ENCODE results near the gene SESTD1.
"Not testable (repeated sequence)": the region's sequence is repeated elsewhere in the genome, so short reads cannot be mapped to it uniquely, and the experiment has no call there.

Gene SESTD1

DNA sequence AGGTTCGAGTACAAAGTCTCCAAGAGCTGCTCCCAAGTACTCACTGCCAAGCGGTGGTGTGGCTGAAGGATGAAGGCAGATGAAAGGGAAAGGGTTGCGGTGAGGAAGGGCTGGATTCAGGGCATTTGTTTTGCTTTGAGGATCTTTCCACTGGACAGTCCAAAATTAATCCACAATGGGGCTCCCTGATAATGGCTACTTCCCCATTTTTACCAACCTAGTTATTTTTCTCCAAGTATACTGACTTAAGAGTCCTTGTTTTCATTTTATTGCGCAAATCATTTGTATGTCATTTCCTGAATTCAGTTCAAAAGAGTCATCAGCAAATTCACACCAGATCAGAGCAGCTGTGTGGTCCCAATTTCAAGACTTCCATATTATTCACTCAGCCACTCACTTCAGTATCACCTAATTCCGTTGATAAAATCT is 464 bp upstream of the SESTD1 start:
- DNase-seq (ENCODE audit: low read depth), result peak; percentile 85

DNA sequence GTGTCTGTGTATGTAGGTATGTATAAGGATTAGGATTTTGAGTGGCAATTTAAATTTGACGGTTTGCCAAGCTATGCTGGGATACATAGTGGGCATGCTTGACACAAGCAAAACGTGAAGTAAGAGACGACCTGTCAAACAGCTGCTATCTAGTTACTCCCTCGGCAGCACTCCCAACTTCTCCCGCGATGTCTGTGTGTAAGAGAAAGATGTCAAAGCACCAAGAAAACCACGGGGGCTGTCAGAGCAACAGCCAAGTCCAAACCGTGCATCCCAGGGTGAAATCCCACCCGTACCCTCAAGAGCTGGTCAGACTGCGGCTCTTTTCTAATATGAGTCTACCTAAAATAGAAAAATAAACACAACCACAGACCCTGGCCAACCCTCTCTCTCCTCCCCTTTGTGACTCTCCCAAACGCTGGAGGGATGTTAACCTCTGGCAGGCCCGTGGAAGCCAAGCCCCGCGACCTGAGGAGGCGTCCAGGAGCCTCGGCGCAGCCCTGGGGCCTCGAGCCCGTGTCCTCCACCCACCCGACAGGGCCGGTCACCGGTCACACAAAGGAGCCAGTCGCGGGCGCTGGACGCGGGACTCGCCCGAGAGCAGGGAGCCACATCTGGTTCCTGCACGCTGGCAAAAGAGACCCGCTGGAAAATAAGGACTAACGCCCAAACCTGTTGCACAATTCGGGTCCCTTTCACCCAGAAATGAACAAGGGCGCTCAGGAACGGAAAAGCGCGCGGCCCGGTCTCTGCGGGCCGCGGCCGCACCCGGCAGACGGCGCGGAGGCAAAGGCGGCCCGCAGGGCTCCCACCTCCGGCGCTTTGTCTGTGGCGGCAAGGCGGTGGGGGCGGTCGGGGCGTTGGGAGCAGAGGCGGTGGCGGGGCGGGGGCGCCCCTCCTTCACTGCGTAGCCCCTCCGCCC is 925 bp downstream of the SESTD1 start:
- DNase-seq (ENCODE audit: low read depth), result peak; percentile 74

DNA sequence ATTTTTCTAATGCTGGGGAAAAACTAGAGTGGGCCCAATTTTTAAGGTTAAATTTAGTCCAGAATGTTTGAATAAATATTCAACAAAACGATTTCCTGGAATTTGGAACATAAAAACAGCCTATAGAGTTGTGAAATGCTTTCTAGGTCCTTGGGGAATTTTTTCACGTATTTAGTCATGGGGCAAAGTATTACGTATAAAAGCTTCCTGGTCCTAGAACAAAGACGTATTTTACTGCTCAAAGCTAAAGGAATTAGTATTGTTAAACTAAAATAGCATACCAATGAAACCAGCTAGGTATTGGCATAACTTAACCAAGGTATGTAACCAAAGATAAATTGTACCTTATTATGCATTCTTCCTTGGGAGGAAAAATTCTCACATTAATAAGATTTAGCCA is 1.6 kb downstream of the SESTD1 start:
- DNase-seq (ENCODE audit: low read depth), result peak; percentile 59

DNA sequence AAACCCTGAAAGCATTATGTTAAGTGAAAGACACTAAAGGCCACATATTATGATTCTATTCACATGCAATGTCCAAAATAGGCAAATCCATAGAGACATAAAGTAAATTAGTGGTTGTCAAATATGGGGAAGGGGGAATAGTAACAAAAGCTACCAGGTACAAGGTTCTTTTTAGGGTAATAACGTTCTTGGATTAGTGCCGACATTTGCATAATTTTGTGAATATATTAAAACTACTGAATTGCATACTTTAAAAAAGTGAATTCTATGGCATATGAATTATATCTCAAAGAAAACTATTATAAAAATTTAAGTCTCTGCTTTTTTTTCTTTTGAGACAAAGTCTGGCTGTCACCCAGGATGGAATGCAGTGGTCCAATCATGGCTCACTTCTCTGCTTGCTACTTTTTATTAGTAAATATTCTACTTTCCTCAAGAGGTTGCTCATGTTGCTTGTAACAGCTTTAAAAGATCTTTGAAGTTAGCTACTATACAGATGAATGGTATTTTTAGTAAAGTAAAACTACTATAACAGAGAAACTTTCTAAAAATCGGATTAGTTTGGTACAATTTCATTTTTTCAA is 2.5 kb downstream of the SESTD1 start:
- no peak for DNase-seq (ENCODE audit: low read depth)

DNA sequence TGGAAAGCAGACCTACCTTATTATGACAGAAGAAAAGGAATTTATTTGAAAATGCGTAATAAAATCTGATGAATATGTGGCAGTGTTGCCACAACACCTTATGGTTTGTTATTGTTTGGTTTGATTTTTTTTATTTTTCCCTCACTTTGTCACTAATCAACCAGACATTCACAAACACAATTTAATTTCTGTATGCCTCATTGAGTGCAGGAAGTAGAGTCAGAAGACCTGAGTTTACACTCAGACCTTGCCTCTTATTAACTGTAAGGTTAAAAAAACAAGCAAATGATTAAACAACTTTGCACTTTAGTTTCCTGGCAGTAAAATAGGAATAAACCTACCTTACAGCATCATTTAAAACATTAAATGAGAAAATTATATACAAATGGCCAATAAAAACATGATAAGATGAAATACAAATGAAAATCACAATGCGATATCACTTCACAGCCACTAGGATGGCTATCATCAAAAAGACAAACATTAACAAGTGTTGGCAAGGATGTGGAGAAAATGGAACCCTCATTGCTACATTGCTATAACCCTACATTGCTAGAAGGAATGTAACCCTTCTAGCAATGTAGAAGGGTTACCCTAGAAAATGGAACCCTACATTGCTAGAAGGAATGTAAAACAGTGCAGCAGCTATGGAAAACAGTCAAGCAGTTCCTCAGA is 3.3 kb downstream of the SESTD1 start:
- no peak for DNase-seq (ENCODE audit: low read depth)

DNA sequence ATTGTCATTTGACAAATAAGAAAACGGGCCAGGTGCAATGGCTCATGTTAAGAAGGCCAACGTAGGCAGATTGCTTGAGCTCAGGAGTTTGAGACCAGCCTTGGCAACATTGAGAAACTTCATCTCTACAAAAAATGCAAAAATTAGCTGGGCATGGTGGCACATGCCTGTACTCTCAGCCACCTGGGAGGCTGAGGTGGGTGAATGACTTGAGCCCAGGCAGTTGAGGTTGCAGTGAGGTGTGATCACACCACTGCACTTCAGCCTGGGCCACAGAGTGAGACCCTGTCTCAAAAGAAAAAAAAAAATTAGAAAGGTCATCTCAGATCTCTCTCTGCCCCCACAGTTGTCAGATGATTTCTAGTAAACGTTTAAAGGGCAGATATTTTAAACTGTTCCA is 4.4 kb downstream of the SESTD1 start:
- no peak for DNase-seq (ENCODE audit: low read depth)

DNA sequence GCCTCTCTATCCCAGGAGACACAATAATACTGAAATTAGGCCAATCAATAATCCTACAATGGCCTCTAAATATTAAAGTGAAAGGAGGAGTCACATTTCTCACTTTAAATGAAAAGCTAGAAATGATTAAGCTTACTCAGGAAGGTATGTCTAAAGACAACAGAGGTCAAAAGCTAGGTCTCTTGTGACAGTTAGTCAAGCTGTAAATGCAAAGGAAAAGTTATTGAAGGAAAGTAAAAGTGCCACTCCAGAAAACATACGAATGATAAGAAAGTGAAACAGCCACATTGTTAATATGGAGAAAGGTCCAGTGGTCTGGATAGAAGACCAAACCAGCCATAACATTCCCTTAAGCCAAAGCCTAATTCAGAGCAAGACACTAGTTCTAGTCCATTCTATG is 9.5 kb downstream of the SESTD1 start:
- no peak for DNase-seq (ENCODE audit: low read depth)

DNA sequence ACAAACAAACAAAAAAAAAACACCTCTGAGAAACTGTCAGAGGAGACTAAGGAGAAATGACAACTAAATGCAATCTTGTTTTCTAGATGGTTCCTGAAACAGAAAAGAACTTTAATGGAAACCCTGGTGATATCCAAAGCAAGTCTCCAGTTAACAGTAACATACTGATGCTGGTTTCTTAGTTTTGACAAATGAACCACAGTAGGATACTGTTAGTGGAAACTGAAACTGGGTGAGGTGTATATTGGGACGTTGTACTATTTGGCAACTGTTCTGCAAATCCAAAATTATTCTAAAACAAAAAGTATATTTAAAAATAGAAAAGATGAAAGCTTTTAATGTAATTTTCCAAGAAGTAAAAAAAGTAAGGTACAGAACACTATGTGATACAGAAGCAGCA is 11.4 kb downstream of the SESTD1 start:
- no peak for DNase-seq (ENCODE audit: low read depth)

DNA sequence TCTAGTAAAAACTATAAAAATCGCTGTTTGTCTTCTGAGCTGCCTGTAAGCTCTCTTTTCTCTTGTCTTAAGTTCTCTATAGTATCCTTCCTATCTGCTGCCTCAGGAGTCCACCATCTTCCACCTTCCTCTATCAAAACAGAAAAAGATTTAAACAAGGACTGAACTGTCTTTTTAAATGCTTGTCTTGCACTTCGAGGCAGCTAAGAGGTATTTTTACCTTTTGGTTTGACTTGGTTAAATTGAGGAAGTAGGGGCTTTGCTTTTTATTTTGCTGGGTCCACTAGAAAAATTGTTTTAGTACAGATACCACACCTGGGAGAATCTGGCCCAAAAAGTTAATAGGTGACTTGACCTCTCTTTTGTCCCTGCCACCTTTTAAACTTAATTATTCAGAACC is 12.2 kb downstream of the SESTD1 start:
- no peak for DNase-seq (ENCODE audit: low read depth)

DNA sequence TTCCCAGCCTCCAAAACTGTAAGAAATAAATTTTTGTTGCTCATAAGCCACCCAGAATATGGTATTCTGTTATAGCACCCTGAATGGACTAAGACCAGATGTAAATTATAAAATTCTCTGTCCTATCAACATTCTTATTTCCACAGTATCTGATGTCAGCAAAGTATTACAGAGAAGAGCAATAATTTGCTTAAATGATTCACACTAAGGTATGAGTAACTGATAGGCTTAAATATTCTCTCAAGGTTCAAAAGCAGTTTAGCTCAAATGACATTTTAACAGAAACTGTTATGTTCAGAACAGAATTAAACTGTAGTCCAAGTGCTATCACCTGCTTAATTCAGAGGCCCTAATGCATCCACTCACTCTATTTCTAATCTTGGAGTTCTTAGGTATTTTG is 12.8 kb downstream of the SESTD1 start:
- DNase-seq (ENCODE audit: low read depth), result peak; percentile 24

DNA sequence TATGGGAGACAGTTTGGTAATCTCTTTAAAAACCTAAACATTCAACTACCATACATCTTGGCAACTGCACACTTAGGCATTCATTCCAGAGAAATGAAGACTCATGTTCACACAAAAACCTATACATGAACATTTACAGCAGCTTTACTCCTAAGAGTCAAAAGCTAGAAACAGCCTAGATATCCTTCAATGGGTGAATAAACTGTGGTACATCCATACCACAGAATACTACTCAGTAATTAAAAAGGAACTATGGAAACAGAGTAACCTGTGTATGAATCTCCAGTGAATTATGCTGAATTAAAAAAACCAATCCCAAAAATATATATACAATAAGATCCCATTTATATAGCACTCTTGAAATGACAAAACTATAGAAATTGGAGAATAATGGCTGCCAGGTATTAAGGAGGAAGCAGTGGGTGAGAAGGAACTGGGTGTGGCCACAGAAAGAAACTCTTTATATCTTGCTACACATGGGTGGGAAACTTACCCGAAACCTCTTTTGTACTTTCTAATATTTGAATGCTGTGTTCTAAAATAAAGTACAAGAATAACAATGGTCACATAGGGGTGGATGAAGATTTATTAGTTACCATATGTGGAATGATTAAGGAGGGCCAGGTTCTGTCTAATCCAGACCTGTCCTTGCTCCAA is 13.7 kb downstream of the SESTD1 start:
- DNase-seq (ENCODE audit: low read depth), result no peak

DNA sequence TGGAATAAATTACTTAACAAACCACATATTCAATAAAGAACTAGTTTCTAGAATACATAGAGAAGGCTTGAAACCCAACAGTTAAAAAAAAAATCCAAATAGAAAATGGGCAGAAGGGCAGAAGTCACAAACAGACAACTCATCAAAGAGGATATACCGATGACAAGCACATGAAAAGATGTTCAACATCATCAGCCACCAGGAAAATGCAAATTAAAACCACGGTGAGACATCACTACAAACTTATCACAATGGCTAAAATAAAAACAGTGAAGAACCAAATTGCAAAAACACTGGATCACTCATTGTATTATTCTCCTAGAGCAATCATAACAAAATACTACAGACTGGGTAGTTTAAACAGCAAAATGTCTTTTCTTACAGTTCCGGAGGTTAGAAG is 14.5 kb downstream of the SESTD1 start:
- DNase-seq (ENCODE audit: low read depth), result no peak

DNA sequence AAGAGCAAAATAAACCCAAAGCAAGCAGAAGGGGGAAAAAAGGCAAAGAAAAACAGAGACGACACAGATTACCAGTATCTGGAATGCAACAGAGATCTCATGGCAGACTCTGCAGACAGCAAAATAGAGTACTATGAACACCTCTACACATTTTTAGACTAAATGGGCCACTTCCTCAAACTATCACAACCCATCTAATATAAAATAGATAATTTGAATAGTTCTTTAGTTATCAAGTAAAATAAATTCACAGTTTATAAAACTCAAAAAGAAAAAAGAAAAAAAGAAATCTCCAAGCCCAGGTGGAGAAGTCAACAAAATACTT is 16.6 kb downstream of the SESTD1 start:
- DNase-seq (ENCODE audit: low read depth), result no peak

DNA sequence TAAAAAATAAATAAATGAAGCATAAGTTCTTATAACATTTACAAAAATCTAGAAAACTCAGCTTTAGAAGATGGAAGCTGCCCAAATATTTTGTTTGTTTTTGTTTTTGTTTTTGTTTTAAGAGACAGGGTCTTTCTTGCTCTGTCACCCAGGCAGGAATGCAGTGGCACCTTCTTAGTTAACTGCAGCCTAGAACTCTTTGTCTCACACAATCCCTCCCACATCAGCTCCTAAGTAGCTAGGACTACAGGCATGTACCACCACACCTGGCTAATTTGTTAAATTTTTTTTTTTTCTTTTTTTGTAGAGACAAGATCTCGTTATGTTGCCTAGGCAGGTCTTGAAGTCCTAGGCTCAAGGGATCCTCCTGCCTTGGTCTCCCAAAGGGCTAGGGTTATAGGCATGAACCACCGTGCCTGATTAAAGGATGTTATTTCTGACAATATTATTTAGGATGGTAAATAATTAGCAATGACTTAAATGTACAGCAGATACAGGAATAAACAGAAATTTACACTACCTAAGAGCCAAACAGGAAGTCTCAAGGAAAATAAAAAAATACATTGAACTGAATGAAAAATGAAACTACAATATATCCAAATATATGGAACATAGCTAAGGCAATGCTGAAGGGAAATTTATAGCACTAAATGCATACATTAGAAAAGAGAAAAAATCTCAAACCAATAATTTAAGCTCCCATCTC is 17.2 kb downstream of the SESTD1 start:
- DNase-seq (ENCODE audit: low read depth), result no peak

DNA sequence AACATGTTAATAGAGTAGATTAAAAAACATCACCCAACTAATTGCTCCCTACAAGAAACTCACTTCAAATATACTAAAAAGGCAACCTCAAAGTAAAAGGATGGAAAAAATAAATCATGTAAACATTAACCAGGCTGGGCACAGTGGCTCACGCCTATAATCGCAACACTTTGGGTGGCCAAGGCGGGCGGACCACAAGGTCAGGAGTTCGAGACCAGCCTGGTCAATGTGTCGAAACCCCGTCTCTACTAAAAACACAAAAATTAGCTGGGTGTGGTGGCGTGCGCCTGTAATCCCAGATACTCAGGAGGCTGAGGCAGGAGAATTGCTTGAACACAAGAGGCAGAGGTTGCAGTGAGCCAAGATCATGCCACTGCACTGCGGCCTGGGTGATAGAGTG is 18.8 kb downstream of the SESTD1 start:
- DNase-seq (ENCODE audit: low read depth), result not testable (repeated sequence)

DNA sequence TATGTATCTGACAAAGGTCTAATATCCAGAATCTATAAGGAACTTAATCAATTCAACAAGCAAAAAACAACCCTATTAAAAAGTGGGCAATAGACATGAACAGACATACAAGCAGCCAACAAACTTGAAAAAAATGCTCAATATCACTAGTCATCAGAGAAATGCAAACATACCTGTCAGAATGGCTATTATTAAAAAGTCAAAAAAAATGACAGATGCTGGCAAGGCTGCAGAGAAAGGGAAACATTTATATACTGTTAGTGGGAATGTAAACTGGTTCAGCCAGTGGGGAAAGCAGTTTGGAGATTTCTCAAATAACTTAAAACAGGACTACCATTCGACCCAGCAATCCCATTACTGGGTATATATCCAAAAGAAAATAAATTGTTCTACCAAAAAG is 21.6 kb downstream of the SESTD1 start:
- no peak for DNase-seq (ENCODE audit: low read depth)

DNA sequence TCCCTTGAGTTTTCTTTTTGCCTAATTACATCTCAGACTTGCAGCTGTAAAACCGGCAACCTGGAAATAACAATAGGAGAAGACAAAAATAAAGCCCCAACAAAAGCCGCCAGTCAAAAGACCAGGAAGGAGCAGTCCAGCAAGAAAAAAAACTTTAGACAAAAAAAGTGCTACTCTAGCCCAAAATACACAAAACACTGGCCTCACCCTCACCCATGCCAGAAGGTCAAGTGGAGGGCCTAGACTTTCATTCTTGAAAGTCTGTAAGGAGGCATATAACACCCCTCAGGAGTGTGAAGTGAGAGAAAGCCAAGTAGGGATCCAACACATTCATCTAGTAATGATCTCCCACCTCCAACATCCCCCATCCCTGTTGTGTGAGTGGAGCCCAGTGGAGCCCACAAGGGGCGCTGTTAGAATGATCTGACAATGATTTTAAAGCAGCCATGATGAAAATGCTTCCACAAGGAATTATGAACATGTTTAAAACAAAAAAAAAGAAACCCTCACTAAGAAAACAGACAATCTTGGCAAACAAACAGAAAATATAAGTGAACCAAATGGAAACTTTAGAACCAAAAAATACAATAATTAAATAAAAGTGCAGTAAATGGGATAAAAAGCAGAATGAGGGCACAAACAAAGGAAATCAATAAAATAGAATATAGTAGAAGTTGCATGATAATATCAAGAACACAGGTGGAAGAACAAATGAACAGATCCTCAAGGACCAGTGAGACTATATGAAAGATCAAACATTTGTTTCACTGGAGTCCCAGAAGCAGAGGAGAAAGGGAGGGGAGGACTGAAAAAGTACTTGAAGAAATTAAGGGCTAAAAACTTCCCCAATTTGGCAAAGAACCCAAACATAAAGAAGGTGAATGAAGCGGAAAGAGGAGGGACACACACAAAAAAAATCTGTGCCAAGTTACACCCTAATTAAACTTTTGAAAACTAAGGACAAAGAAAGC is 23.9 kb downstream of the SESTD1 start:
- no peak for DNase-seq (ENCODE audit: low read depth)

DNA sequence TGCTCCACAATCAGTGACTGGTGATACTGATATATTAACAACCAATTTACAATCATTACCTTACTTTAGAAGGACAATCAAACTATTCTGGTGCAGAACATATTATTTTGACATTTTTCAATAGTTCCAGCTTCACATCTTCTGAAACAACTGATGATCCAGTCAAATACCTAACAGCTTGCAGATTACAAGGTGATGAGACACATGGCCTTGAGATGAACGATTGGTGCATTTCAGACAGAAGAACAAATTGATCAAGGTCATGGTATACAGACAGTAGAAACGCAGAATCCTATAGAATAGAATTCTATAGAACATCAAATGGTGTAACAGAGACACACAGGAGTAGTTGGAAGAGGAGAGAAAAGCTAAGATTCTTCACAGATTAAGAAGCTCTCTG is 24.8 kb downstream of the SESTD1 start:
- DNase-seq (ENCODE audit: low read depth), result no peak

DNA sequence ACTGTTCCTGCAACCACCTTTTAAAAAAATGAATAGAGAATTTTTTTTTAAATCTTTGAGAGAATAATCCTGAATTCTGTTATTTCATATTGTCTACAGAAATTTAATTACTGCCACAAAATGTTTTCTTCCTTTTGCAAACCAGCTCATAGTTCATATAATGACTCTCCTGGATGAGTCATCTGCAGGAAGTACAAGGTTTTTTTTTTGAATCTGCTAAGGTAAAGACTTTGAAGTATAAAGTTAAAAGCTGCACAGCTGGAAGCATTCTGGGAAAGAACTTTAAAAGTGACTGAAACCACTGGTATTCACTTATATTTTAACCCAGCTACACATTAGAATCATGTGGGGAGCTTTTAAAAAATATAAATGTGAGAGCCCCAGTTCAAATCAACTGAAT is 25.4 kb downstream of the SESTD1 start:
- peak; percentile 41 for DNase-seq (ENCODE audit: low read depth)

DNA sequence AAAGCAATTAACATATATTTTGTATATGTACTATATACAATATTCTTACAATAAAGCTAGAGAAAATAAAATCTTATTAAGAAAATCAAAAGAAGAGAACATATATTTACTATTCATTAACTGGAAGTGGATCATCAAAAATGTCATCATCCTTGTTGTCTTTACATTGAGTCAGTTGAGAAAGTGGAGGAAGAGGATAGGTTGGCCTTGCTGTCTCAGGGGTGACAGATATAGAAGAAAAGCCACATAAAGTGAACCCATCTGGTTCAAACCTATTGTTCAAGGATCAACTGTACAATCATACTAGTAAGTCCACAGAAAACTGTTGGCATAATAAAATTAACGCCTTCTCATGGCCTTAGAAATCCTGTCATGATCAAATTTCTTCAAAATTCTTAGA is 26.6 kb downstream of the SESTD1 start:
- DNase-seq (ENCODE audit: low read depth), result no peak

Measured in iris pigment epithelial cell (primary cell).